ENCODE results near the gene ANGEL2.
A peak's percentile ranks its signal among the peaks of the same experiment; 100 is the strongest.
"Not testable (repeated sequence)": the region's sequence is repeated elsewhere in the genome, so short reads cannot be mapped to it uniquely, and the experiment has no call there.

ANGEL2 gene

DNA sequence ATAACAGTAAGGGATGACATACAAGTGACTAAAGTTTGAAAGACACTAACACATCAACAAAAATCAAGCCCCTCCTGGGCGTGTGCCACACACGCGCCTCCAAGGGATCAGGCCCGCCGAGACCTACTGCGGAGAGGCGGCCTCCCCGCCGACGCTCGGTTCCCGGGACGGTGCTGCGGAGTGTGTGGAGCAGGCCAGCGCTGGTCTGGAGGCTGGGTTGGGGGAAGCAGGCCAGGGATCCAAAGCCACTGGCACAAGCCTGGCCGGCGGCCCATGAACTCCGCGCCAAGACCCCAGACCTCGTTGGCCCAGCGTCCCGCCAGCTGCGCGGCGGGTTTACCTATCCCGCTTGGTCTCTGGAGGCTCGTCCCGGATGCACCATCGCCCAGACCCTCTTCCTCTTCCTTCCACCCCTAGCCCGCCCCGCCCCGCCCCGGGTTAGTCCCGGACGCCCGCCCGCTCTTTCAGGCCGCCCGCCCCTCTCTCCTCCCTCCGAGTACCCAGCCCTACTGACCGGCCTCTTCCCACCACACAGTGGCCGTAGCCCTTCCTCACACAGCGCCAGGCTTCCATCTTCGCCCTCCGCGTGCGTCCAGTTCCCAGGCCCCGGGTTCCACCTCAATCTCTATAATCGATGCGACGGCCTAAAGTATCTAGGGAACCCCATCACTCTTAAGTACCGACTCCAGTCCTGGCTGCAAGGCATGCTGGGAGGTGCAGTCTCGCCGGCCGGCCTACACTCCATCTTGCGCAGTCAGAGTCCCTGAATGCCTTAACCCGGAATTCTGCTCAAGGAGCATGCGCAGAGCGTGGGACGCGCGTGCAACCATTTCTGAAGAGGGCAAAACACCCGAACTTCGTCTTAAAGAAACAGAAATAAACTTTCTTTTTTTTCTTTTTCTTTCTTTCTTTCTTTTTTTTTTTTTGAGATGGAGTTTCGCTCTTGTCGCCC lies at the start of gene ANGEL2:
ANGEL2 (minus strand) TSS at position 769 of the 952 bp plus-strand sequence; CDS start at position 573, 196 bp downstream.
- Mint-ChIP-seq H3K4me3 (peak within 1 kb of the TSS; percentile 99), H3K36me3 (peaks cover 10% of the 10 kb centered on the region), H3K9me3 (no peaks in the 10 kb centered on the region), H3K27me3 (no peaks in the 10 kb centered on the region), H3K4me1 (peaks cover 29% of the 10 kb centered on the region), H3K27ac (peak within 1 kb of the TSS; percentile 94)
- peak; percentile 99 for ATAC-seq

DNA sequence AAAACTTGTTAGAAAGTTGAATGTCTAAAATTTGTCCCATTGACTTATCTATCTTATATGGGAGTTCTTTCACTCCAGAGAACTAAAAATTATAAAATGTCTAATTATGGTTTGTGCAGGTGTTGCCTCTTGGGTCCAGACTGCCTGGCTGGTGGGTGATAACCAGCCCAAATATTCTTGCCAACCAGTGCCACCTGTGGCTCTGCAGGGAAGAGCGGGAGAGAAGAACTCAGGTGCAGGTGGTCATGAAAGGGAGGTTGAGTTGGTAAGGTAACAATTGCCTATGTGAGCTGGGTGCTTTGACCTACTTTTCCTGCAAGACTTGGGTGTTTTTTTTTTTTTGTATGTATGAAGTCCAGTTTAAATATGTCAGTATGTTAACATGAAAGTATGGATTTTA lies 45.6 kb upstream of the ANGEL2 start:
- no peak for ATAC-seq
- H3K4me1 Mint-ChIP-seq: peaks cover 16% of the 10 kb centered on the region
- H3K27me3 Mint-ChIP-seq: no peaks in the 10 kb centered on the region
- no peak overlapping the region for H3K4me3 Mint-ChIP-seq
- H3K27ac Mint-ChIP-seq: no peak overlapping the region
- peaks cover 16% of the 10 kb centered on the region for H3K36me3 Mint-ChIP-seq
- H3K9me3 Mint-ChIP-seq: no peaks in the 10 kb centered on the region

DNA sequence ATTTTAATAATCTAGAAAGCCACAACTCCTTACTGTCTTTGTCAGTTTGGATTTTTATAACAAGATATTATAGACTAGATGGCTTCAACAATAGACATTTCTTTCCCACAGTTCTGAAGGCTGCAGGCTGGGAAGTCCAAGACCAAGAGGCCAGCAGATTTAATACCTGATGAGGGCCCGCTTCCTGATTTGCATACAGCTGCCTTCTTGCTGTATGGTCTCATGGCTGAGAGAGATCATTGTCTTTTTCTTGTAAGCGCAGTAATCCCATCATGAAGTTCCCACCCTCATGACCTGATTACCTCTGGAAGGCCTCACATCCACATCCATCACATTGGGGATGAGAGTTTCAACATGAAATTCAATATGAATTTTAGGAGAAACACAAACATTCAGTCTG lies 45.2 kb upstream of the ANGEL2 start:
- no peak overlapping the region for H3K27ac Mint-ChIP-seq
- no peak for ATAC-seq
- H3K36me3 Mint-ChIP-seq: peaks cover 16% of the 10 kb centered on the region
- H3K4me3 Mint-ChIP-seq: no peak overlapping the region
- no peaks in the 10 kb centered on the region for H3K9me3 Mint-ChIP-seq
- no peaks in the 10 kb centered on the region for H3K27me3 Mint-ChIP-seq
- H3K4me1 Mint-ChIP-seq: peaks cover 12% of the 10 kb centered on the region

GRCh38 chr1:213057264-213058059 lies 41.8 kb upstream of the ANGEL2 start:
- no peaks in the 10 kb centered on the region for H3K9me3 Mint-ChIP-seq
- H3K27ac Mint-ChIP-seq: no peak overlapping the region
- ATAC-seq: no peak
- H3K4me3 Mint-ChIP-seq: no peak overlapping the region
- H3K27me3 Mint-ChIP-seq: no peaks in the 10 kb centered on the region
- peaks cover 7% of the 10 kb centered on the region for H3K4me1 Mint-ChIP-seq
- peaks cover 22% of the 10 kb centered on the region for H3K36me3 Mint-ChIP-seq

DNA sequence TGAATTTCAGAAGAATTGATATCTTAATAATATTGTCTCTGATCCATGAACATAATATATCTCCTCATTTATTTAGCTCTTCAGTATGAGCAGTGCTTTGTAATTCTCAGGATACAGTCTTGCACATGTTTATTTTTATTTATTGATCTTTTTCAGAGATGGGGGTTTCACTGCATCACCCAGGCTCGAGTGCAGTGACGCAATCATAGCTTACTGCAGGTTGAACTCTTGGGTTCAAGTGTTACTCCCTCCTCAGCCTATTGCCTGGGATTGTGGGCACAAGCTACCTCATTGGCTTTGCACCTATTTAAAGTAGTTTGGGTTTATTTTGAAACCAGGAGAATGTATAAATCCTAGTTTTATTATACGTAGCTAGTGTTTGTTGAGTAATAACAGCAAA lies 40.1 kb upstream of the ANGEL2 start:
- no peak for ATAC-seq
- H3K4me3 Mint-ChIP-seq: no peak overlapping the region
- no peak overlapping the region for H3K27ac Mint-ChIP-seq
- H3K27me3 Mint-ChIP-seq: no peaks in the 10 kb centered on the region
- peaks cover 7% of the 10 kb centered on the region for H3K4me1 Mint-ChIP-seq
- peaks cover 17% of the 10 kb centered on the region for H3K36me3 Mint-ChIP-seq
- no peaks in the 10 kb centered on the region for H3K9me3 Mint-ChIP-seq

GRCh38 chr1:213054733-213055591 lies 39.3 kb upstream of the ANGEL2 start:
- Mint-ChIP-seq H3K36me3 (peaks cover 14% of the 10 kb centered on the region), H3K9me3 (peaks cover 4% of the 10 kb centered on the region), H3K4me3 (no peak overlapping the region), H3K27ac (no peak overlapping the region), H3K4me1 (peaks cover 15% of the 10 kb centered on the region), H3K27me3 (no peaks in the 10 kb centered on the region)
- no peak for ATAC-seq

- Mint-ChIP-seq H3K4me1 (peaks cover 16% of the 10 kb centered on the region), H3K4me3 (no peak overlapping the region), H3K36me3 (peaks cover 8% of the 10 kb centered on the region), H3K9me3 (peaks cover 4% of the 10 kb centered on the region), H3K27me3 (peaks cover 2% of the 10 kb centered on the region), H3K27ac (no peak overlapping the region)
- ATAC-seq: no peak
Observed at GRCh38 chr1:213054142-213054541, 38.5 kb upstream of the ANGEL2 start.

DNA sequence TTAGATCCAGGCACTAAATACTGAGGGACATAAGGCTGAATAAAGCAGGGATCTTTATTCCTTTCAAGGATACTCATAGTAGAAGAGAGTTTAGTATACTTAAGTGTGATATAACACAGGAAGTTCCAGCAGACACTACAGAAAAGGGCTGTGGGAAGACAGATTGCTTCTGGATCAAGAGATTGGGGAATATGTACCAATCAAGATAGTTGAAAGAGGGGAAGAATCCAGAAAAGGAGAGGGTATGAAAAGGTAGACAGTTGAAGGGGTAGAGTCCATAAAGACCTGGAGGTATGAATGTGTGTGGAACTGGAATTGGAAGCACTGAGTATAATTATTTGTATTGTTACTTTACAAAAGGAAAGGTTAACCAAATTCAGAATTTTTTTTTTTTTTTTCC lies 37.8 kb upstream of the ANGEL2 start:
- peaks cover 4% of the 10 kb centered on the region for H3K9me3 Mint-ChIP-seq
- peaks cover 8% of the 10 kb centered on the region for H3K27me3 Mint-ChIP-seq
- H3K36me3 Mint-ChIP-seq: peaks cover 10% of the 10 kb centered on the region
- no peak overlapping the region for H3K27ac Mint-ChIP-seq
- peaks cover 16% of the 10 kb centered on the region for H3K4me1 Mint-ChIP-seq
- no peak for ATAC-seq
- no peak overlapping the region for H3K4me3 Mint-ChIP-seq

DNA sequence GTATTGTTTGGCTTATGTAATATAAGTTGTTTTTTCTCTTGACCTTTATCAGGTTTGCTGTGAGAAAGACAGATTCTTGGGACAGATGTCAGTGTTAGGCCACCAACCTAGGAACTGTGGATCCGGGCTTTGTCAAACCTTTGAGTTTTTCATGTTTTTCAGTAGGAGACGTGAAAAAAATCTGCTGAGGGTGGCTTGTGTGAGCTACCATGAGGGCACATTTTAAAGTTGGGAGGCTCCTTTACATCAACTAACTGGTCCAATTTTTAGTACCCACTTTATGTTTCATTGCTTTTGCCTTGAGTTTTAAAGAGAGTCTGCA lies 36.2 kb upstream of the ANGEL2 start:
- Mint-ChIP-seq H3K27me3 (peaks cover 23% of the 10 kb centered on the region), H3K4me1 (peaks cover 16% of the 10 kb centered on the region), H3K4me3 (peak overlapping the region; percentile 97), H3K9me3 (peaks cover 4% of the 10 kb centered on the region), H3K36me3 (peaks cover 10% of the 10 kb centered on the region), H3K27ac (peak overlapping the region; percentile 91)
- ATAC-seq: no peak

DNA sequence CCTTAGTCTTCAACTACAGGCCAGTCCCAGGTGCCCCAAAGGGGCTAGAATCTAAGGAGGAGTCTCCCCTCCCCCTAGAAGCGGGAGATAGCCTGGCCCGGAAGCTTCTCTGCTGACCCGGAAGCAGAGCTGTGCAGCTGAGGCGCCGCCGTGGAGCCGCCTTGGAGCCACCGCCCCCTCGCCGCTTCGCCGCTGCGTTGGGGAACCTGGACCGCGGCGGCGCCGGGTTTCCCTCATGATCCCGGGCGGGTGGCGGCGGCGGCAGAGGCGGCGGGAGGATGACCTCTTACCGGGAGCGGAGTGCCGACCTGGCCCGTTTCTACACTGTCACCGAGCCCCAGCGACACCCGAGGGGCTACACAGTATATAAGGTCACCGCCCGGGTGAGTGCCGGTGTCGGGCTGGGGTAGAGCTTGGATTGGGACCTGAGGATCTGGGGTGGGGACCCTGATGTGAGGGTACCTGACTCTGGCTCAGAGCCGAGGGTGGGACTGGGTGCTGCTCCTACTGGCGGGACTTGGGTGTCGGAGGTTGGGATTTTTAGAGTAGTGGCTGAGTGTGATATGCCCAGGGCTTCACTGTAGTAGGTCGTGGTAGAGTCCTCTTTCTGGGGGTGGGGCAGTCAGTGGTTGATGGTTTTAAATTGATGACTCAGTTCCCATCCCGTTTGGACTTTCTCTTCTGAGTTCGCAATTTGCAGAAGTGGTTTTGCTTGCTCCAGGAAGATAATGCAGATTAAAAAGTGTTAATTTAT lies 35.6 kb upstream of the ANGEL2 start, which contains the start of gene RPS6KC1:
RPS6KC1 (plus strand) TSS at position 115 of the 754 bp plus-strand sequence; CDS start at position 279, 164 bp downstream.
- peak; percentile 99 for ATAC-seq
- Mint-ChIP-seq H3K4me1 (peaks cover 16% of the 10 kb centered on the region), H3K27ac (peak within 1 kb of the TSS; percentile 91), H3K27me3 (peaks cover 23% of the 10 kb centered on the region), H3K36me3 (peaks cover 10% of the 10 kb centered on the region), H3K4me3 (peak within 1 kb of the TSS; percentile 97), H3K9me3 (peaks cover 4% of the 10 kb centered on the region)

DNA sequence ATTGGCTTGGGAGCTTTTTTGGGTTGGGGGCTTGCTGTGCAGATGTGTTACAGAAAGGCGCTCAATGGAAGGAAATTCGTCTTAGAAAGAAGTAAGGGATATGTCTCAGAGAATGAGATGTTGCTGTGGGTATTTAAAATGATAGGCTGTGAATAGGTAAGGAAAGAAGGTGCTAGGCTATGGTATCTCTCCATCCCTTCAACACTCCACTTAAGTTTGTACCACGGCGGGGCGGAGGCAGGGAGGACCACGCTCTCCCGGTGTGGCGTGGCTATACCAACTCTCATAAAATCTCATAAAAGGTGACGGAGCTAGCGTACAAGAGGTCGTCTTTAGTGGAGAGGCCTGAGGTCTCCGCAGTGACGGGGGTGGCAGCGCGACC lies 35.1 kb upstream of the ANGEL2 start:
- peaks cover 16% of the 10 kb centered on the region for H3K4me1 Mint-ChIP-seq
- H3K4me3 Mint-ChIP-seq: peak overlapping the region; percentile 97
- H3K27ac Mint-ChIP-seq: peak overlapping the region; percentile 91
- H3K27me3 Mint-ChIP-seq: peaks cover 23% of the 10 kb centered on the region
- H3K36me3 Mint-ChIP-seq: peaks cover 10% of the 10 kb centered on the region
- ATAC-seq: peak; percentile 53
- H3K9me3 Mint-ChIP-seq: peaks cover 4% of the 10 kb centered on the region

- Mint-ChIP-seq H3K27me3 (peaks cover 23% of the 10 kb centered on the region), H3K9me3 (peaks cover 4% of the 10 kb centered on the region), H3K4me3 (no peak overlapping the region), H3K4me1 (peaks cover 16% of the 10 kb centered on the region), H3K36me3 (peaks cover 10% of the 10 kb centered on the region), H3K27ac (no peak overlapping the region)
- ATAC-seq: no peak
Observed at GRCh38 chr1:213049232-213049631, 33.6 kb upstream of the ANGEL2 start.

DNA sequence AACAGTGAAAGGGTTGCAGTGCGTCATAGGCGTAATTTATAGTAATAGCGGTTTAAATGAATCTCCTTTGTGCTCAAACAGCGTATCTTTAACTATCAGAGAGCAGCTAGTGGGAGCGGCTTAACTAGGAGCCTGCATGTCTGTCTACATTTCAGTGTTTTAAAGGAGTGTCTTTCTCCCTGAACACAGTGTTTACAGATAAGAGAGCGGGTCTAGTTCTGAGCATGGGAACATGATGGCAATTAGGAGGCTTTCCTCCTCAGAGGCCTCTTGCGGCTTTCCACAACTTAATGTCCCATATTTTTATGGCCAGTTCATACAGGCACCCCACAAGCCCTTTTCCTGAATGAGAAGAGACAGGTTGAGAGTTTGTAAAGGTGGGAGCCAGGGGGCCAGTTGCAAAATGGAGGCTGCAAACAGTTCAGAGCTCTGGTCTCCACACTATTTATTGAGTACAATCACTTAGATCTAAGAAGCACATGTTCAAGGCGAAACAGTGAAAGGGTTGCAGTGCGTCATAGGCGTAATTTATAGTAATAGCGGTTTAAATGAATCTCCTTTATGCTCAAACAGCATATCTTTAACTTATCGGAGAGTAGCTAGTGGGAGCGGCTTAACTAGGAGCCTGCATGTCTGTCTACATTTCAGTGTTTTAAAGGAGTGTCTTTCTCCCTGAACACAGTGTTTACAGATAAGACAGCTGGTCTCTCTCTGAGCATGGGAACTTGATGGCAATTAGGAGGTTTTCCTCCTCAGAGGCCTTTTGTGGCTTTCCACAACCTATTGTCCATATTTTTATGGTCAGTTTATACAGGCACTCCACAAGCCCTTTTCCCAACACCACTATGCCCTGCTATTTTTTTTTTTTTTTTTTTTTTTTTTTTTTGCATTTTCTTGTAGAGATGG lies 29.9 kb upstream of the ANGEL2 start:
- H3K4me1 Mint-ChIP-seq, H3K36me3 Mint-ChIP-seq, H3K4me3 Mint-ChIP-seq, ATAC-seq, H3K9me3 Mint-ChIP-seq, H3K27ac Mint-ChIP-seq: not testable (repeated sequence)
- H3K27me3 Mint-ChIP-seq: peaks cover 23% of the 10 kb centered on the region
